CD1c-positive myeloid dendritic cell (primary cell): ENCODE data around the gene DNAJC4.

Source experiments
- DNase-seq: peaks from one replicate; pipeline ENCODE4 v3.0.0-alpha.2; 2016; ENCODE audit errors: extremely low spot score

The DNAJC4 gene

GRCh38 chr11:64208796-64209562 lies 21.4 kb upstream of the DNAJC4 start:
- no peak for DNase-seq

GRCh38 chr11:64209563-64209843 lies 20.8 kb upstream of the DNAJC4 start:
- no peak for DNase-seq

- DNase-seq = no peak
Measured at GRCh38 chr11:64210301-64211020, 19.9 kb upstream of the DNAJC4 start.

- DNase-seq = no peak
Measured at GRCh38 chr11:64211181-64211872, 19.0 kb upstream of the DNAJC4 start.

- DNase-seq = no peak
Measured at GRCh38 chr11:64216879-64217278, 13.5 kb upstream of the DNAJC4 start.

- DNase-seq = no peak
Measured at GRCh38 chr11:64218628-64219353, 11.6 kb upstream of the DNAJC4 start.

DNA sequence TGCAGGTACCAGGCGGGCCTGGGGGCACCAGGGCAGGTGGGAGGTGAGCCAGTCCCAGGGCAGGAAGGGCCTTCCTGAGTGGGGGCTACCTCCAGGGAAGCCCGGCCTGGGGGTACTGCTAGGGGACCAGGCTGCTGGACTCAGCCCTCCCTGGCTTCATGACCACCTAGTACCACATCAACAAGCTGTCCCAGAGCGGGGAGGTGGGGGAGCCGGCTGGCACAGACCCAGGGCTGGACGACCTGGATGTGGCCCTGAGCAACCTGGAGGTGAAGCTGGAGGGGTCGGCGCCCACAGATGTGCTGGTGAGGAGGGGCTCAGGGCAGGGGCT lies 11.0 kb upstream of the DNAJC4 start:
- no peak for DNase-seq

- DNase-seq = no peak
Measured at GRCh38 chr11:64219755-64220154, 10.6 kb upstream of the DNAJC4 start.

- DNase-seq = no peak
Measured at GRCh38 chr11:64220271-64220670, 10.1 kb upstream of the DNAJC4 start.

DNA sequence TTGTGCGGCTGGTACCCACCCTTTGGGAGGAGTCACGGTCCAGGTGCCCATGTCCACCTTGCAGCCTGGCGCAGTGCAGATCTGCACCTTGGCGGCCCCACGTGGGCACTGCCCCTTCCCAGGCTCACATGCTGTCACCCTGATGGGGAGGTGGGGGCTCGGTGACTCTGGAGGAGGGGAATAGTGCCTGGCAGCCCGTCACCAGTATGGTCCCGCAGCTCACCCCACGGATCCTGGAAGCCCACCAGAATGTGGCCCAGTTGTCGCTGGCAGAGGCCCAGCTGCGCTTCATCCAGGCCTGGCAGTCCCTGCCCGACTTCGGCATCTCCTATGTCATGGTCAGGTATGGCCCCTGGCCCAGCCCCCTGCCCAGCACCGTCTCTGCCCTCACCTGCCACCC lies 9.6 kb upstream of the DNAJC4 start:
- DNase-seq = no peak

DNA sequence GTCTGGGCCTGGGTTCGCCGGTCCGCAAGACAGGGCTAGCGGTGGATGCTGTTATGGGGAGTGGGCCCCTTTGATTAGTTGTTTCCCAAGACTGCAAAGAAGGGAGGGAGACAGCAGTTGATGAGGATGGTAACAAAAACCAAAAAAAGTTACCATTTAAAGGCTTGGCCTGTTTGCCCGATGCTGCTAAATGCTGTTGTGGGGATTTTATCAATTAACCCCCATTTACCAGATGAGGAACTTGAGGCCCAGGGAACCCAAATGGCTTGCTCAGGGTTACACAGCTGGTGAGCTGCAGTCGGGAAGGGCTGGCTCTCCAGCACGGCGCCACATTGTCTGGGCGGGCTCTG lies 7.7 kb upstream of the DNAJC4 start:
- DNase-seq = no peak

GRCh38 chr11:64223001-64223651 lies 7.2 kb upstream of the DNAJC4 start:
- no peak for DNase-seq

- no peak for DNase-seq
Measured at GRCh38 chr11:64224151-64224890, 6.0 kb upstream of the DNAJC4 start.

- peak; percentile 28 for DNase-seq
Measured at GRCh38 chr11:64224891-64225607, 5.3 kb upstream of the DNAJC4 start.

GRCh38 chr11:64225608-64226506 lies 4.5 kb upstream of the DNAJC4 start, which contains the start of the genes NUDT22 and TRPT1:
Gene NUDT22 (plus strand): TSS chr11:64226274. CDS start chr11:64226653, 379 bp downstream.
Gene TRPT1 (minus strand): TSS chr11:64226186. CDS start chr11:64225860, 326 bp downstream.
- peak; percentile 96 for DNase-seq

GRCh38 chr11:64226507-64227051 lies 3.8 kb upstream of the DNAJC4 start:
- peak; percentile 89 for DNase-seq

GRCh38 chr11:64227405-64227956 lies 2.9 kb upstream of the DNAJC4 start:
- DNase-seq = no peak

GRCh38 chr11:64229090-64229743 lies 1.1 kb upstream of the DNAJC4 start:
- no peak for DNase-seq
